IPS-20b (cell line): Measurements from ENCODE around the gene THRB.

ENCODE experiments used
- H3K27ac ChIP-seq: one replicate; pipeline ENCODE4 v1.5.1; 2013; ENCODE audit warnings: low read length
- H3K27me3 ChIP-seq: 2 replicates; pipeline ENCODE4 v1.6.1; 2013; ENCODE audit warnings: mild to moderate bottlenecking, low read length, inconsistent platforms; ENCODE audit not compliant: insufficient read depth
- H3K36me3 ChIP-seq: 2 replicates; pipeline ENCODE4 v1.6.1; 2013; ENCODE audit warnings: low read depth, mild to moderate bottlenecking, inconsistent platforms, low read length, moderate library complexity; ENCODE audit not compliant: insufficient read depth
- H3K4me1 ChIP-seq: 2 replicates; pipeline ENCODE4 v1.6.1; 2013; ENCODE audit warnings: mild to moderate bottlenecking, control low read depth, inconsistent platforms, low read length, moderate library complexity; ENCODE audit not compliant: insufficient read depth
- H3K4me3 ChIP-seq: 2 replicates; pipeline ENCODE4 v1.5.1; 2013; ENCODE audit warnings: mild to moderate bottlenecking, low read length, inconsistent platforms
- H3K9ac ChIP-seq: 2 replicates; pipeline ENCODE4 v1.6.1; 2013; ENCODE audit warnings: low read depth, mild to moderate bottlenecking, inconsistent platforms, low read length, moderate library complexity
- H3K9me3 ChIP-seq: 2 replicates; pipeline ENCODE4 v1.6.1; 2013; ENCODE audit warnings: mild to moderate bottlenecking, low read depth, low read length, inconsistent platforms; ENCODE audit not compliant: insufficient read depth

Gene THRB

GRCh38 chr3:24336101-24336500, 158.5 kb downstream of the THRB start:
- no peaks in the 10 kb centered on the region for H3K27me3 ChIP-seq
- no peaks in the 10 kb centered on the region for H3K36me3 ChIP-seq
- H3K4me1 ChIP-seq: no peaks in the 10 kb centered on the region
- H3K4me3 ChIP-seq: no peak overlapping the region
- no peak overlapping the region for H3K9ac ChIP-seq
- no peak overlapping the region for H3K27ac ChIP-seq
- no peaks in the 10 kb centered on the region for H3K9me3 ChIP-seq

GRCh38 chr3:24332092-24332491, 162.6 kb downstream of the THRB start:
- Histone ChIP-seq H3K27me3 (no peaks in the 10 kb centered on the region), H3K36me3 (no peaks in the 10 kb centered on the region), H3K9me3 (no peaks in the 10 kb centered on the region), H3K27ac (no peak overlapping the region), H3K9ac (no peak overlapping the region), H3K4me1 (no peaks in the 10 kb centered on the region), H3K4me3 (no peak overlapping the region)

- Histone ChIP-seq H3K4me3 (no peak overlapping the region), H3K36me3 (no peaks in the 10 kb centered on the region), H3K9ac (no peak overlapping the region), H3K4me1 (no peaks in the 10 kb centered on the region), H3K27ac (no peak overlapping the region), H3K27me3 (no peaks in the 10 kb centered on the region), H3K9me3 (no peaks in the 10 kb centered on the region)
Observed at GRCh38 chr3:24323272-24323671, 171.4 kb downstream of the THRB start.

GRCh38 chr3:24320601-24321000, 174.0 kb downstream of the THRB start:
- no peaks in the 10 kb centered on the region for H3K27me3 ChIP-seq
- H3K27ac ChIP-seq: no peak overlapping the region
- no peaks in the 10 kb centered on the region for H3K9me3 ChIP-seq
- H3K9ac ChIP-seq: no peak overlapping the region
- H3K4me1 ChIP-seq: no peaks in the 10 kb centered on the region
- no peaks in the 10 kb centered on the region for H3K36me3 ChIP-seq
- no peak overlapping the region for H3K4me3 ChIP-seq

- H3K4me1 ChIP-seq: no peaks in the 10 kb centered on the region
- H3K27me3 ChIP-seq: no peaks in the 10 kb centered on the region
- no peaks in the 10 kb centered on the region for H3K9me3 ChIP-seq
- no peak overlapping the region for H3K9ac ChIP-seq
- H3K27ac ChIP-seq: no peak overlapping the region
- H3K4me3 ChIP-seq: no peak overlapping the region
- H3K36me3 ChIP-seq: no peaks in the 10 kb centered on the region
Observed at GRCh38 chr3:24318677-24319287, 175.9 kb downstream of the THRB start.

GRCh38 chr3:24316887-24317383, 177.7 kb downstream of the THRB start:
- Histone ChIP-seq H3K27me3 (no peaks in the 10 kb centered on the region), H3K9me3 (no peaks in the 10 kb centered on the region), H3K4me3 (no peak overlapping the region), H3K9ac (no peak overlapping the region), H3K4me1 (no peaks in the 10 kb centered on the region), H3K36me3 (no peaks in the 10 kb centered on the region), H3K27ac (no peak overlapping the region)

GRCh38 chr3:24315971-24316370, 178.7 kb downstream of the THRB start:
- Histone ChIP-seq H3K36me3 (no peaks in the 10 kb centered on the region), H3K9me3 (no peaks in the 10 kb centered on the region), H3K9ac (no peak overlapping the region), H3K4me1 (no peaks in the 10 kb centered on the region), H3K27ac (no peak overlapping the region), H3K27me3 (no peaks in the 10 kb centered on the region), H3K4me3 (no peak overlapping the region)

GRCh38 chr3:24315356-24315755, 179.3 kb downstream of the THRB start:
- no peak overlapping the region for H3K27ac ChIP-seq
- no peak overlapping the region for H3K4me3 ChIP-seq
- no peaks in the 10 kb centered on the region for H3K4me1 ChIP-seq
- H3K9me3 ChIP-seq: no peaks in the 10 kb centered on the region
- H3K36me3 ChIP-seq: no peaks in the 10 kb centered on the region
- no peak overlapping the region for H3K9ac ChIP-seq
- no peaks in the 10 kb centered on the region for H3K27me3 ChIP-seq

GRCh38 chr3:24311881-24312280, 182.8 kb downstream of the THRB start:
- H3K4me1 ChIP-seq: no peaks in the 10 kb centered on the region
- no peaks in the 10 kb centered on the region for H3K36me3 ChIP-seq
- H3K27ac ChIP-seq: no peak overlapping the region
- no peak overlapping the region for H3K4me3 ChIP-seq
- no peak overlapping the region for H3K9ac ChIP-seq
- H3K27me3 ChIP-seq: no peaks in the 10 kb centered on the region
- H3K9me3 ChIP-seq: no peaks in the 10 kb centered on the region

- no peaks in the 10 kb centered on the region for H3K27me3 ChIP-seq
- no peak overlapping the region for H3K4me3 ChIP-seq
- no peak overlapping the region for H3K27ac ChIP-seq
- no peak overlapping the region for H3K9ac ChIP-seq
- no peaks in the 10 kb centered on the region for H3K36me3 ChIP-seq
- peaks cover 8% of the 10 kb centered on the region for H3K4me1 ChIP-seq
- no peaks in the 10 kb centered on the region for H3K9me3 ChIP-seq
Observed at GRCh38 chr3:24310887-24311286, 183.8 kb downstream of the THRB start.

- Histone ChIP-seq H3K9me3 (no peaks in the 10 kb centered on the region), H3K4me3 (no peak overlapping the region), H3K36me3 (no peaks in the 10 kb centered on the region), H3K4me1 (peaks cover 13% of the 10 kb centered on the region), H3K9ac (no peak overlapping the region), H3K27ac (no peak overlapping the region), H3K27me3 (no peaks in the 10 kb centered on the region)
Observed at GRCh38 chr3:24306518-24306917, 188.1 kb downstream of the THRB start.

- H3K9ac ChIP-seq: no peak overlapping the region
- no peak overlapping the region for H3K4me3 ChIP-seq
- peaks cover 13% of the 10 kb centered on the region for H3K4me1 ChIP-seq
- H3K36me3 ChIP-seq: no peaks in the 10 kb centered on the region
- H3K9me3 ChIP-seq: no peaks in the 10 kb centered on the region
- no peak overlapping the region for H3K27ac ChIP-seq
- no peaks in the 10 kb centered on the region for H3K27me3 ChIP-seq
Observed at GRCh38 chr3:24305795-24306467, 188.7 kb downstream of the THRB start.
